ENCODE results near the gene FRZB.

FRZB gene

GRCh38 chr2:182819412-182819811 is 47.0 kb downstream of the FRZB start:
- Histone ChIP-seq H3K9ac (ENCODE audit: low read depth, low read length) (no peak overlapping the region), H3K36me3 (ENCODE audit: control insufficient read depth, insufficient read depth, low read length) (no peaks in the 10 kb centered on the region), H3K4me1 (ENCODE audit: control insufficient read depth, insufficient read depth, low read length) (peaks cover 37% of the 10 kb centered on the region), H3K27me3 (ENCODE audit: control insufficient read depth, insufficient read depth, low read length) (no peaks in the 10 kb centered on the region), H3K27ac (ENCODE audit: low read depth, low read length) (peak overlapping the region; percentile 83), H3K4me3 (ENCODE audit: low read depth, low read length) (no peak overlapping the region), H3K9me3 (ENCODE audit: control insufficient read depth, insufficient read depth, low read length) (no peaks in the 10 kb centered on the region)

GRCh38 chr2:182818925-182819324 is 47.5 kb downstream of the FRZB start:
- Histone ChIP-seq H3K27ac (ENCODE audit: low read depth, low read length) (peak overlapping the region; percentile 83), H3K4me3 (ENCODE audit: low read depth, low read length) (peak overlapping the region; percentile 33), H3K27me3 (ENCODE audit: control insufficient read depth, insufficient read depth, low read length) (no peaks in the 10 kb centered on the region)

GRCh38 chr2:182818501-182818900 is 47.9 kb downstream of the FRZB start:
- peaks cover 37% of the 10 kb centered on the region for H3K4me1 ChIP-seq (ENCODE audit: control insufficient read depth, insufficient read depth, low read length)
- peak overlapping the region; percentile 33 for H3K4me3 ChIP-seq (ENCODE audit: low read depth, low read length)
- H3K27me3 ChIP-seq (ENCODE audit: control insufficient read depth, insufficient read depth, low read length) = no peaks in the 10 kb centered on the region
- H3K9me3 ChIP-seq (ENCODE audit: control insufficient read depth, insufficient read depth, low read length) = no peaks in the 10 kb centered on the region
- H3K27ac ChIP-seq (ENCODE audit: low read depth, low read length) = peak overlapping the region; percentile 83
- H3K9ac ChIP-seq (ENCODE audit: low read depth, low read length) = no peak overlapping the region
- H3K36me3 ChIP-seq (ENCODE audit: control insufficient read depth, insufficient read depth, low read length) = no peaks in the 10 kb centered on the region

More at GRCh38 chr2:182818925-182819324, 47.5 kb downstream of the FRZB start:
- no peak overlapping the region for H3K9ac ChIP-seq (ENCODE audit: low read depth, low read length)
- peaks cover 37% of the 10 kb centered on the region for H3K4me1 ChIP-seq (ENCODE audit: control insufficient read depth, insufficient read depth, low read length)
- H3K9me3 ChIP-seq (ENCODE audit: control insufficient read depth, insufficient read depth, low read length) = no peaks in the 10 kb centered on the region
- no peaks in the 10 kb centered on the region for H3K36me3 ChIP-seq (ENCODE audit: control insufficient read depth, insufficient read depth, low read length)

- Histone ChIP-seq H3K36me3 (ENCODE audit: control insufficient read depth, insufficient read depth, low read length) (no peaks in the 10 kb centered on the region), H3K27ac (ENCODE audit: low read depth, low read length) (no peak overlapping the region), H3K27me3 (ENCODE audit: control insufficient read depth, insufficient read depth, low read length) (no peaks in the 10 kb centered on the region), H3K9ac (ENCODE audit: low read depth, low read length) (no peak overlapping the region), H3K4me1 (ENCODE audit: control insufficient read depth, insufficient read depth, low read length) (peaks cover 37% of the 10 kb centered on the region), H3K9me3 (ENCODE audit: control insufficient read depth, insufficient read depth, low read length) (no peaks in the 10 kb centered on the region), H3K4me3 (ENCODE audit: low read depth, low read length) (no peak overlapping the region)
These were observed 48.9 kb downstream of the FRZB start for GRCh38 chr2:182817558-182817957.

GRCh38 chr2:182816866-182817265 is 49.6 kb downstream of the FRZB start:
- Histone ChIP-seq H3K27me3 (ENCODE audit: control insufficient read depth, insufficient read depth, low read length) (no peaks in the 10 kb centered on the region), H3K4me1 (ENCODE audit: control insufficient read depth, insufficient read depth, low read length) (peaks cover 37% of the 10 kb centered on the region), H3K27ac (ENCODE audit: low read depth, low read length) (no peak overlapping the region), H3K36me3 (ENCODE audit: control insufficient read depth, insufficient read depth, low read length) (no peaks in the 10 kb centered on the region), H3K9me3 (ENCODE audit: control insufficient read depth, insufficient read depth, low read length) (no peaks in the 10 kb centered on the region), H3K4me3 (ENCODE audit: low read depth, low read length) (no peak overlapping the region), H3K9ac (ENCODE audit: low read depth, low read length) (no peak overlapping the region)

- no peaks in the 10 kb centered on the region for H3K9me3 ChIP-seq (ENCODE audit: control insufficient read depth, insufficient read depth, low read length)
- no peak overlapping the region for H3K27ac ChIP-seq (ENCODE audit: low read depth, low read length)
- peaks cover 34% of the 10 kb centered on the region for H3K4me1 ChIP-seq (ENCODE audit: control insufficient read depth, insufficient read depth, low read length)
- H3K27me3 ChIP-seq (ENCODE audit: control insufficient read depth, insufficient read depth, low read length) = no peaks in the 10 kb centered on the region
- H3K4me3 ChIP-seq (ENCODE audit: low read depth, low read length) = no peak overlapping the region
- no peaks in the 10 kb centered on the region for H3K36me3 ChIP-seq (ENCODE audit: control insufficient read depth, insufficient read depth, low read length)
- no peak overlapping the region for H3K9ac ChIP-seq (ENCODE audit: low read depth, low read length)
These were observed 51.6 kb downstream of the FRZB start for GRCh38 chr2:182814804-182815203.

- H3K4me3 ChIP-seq (ENCODE audit: low read depth, low read length) = no peak overlapping the region
- H3K9ac ChIP-seq (ENCODE audit: low read depth, low read length) = no peak overlapping the region
- no peaks in the 10 kb centered on the region for H3K36me3 ChIP-seq (ENCODE audit: control insufficient read depth, insufficient read depth, low read length)
- no peak overlapping the region for H3K27ac ChIP-seq (ENCODE audit: low read depth, low read length)
- H3K27me3 ChIP-seq (ENCODE audit: control insufficient read depth, insufficient read depth, low read length) = no peaks in the 10 kb centered on the region
- peaks cover 30% of the 10 kb centered on the region for H3K4me1 ChIP-seq (ENCODE audit: control insufficient read depth, insufficient read depth, low read length)
- H3K9me3 ChIP-seq (ENCODE audit: control insufficient read depth, insufficient read depth, low read length) = no peaks in the 10 kb centered on the region
These were observed 52.1 kb downstream of the FRZB start for GRCh38 chr2:182814380-182814779.

- no peak overlapping the region for H3K9ac ChIP-seq (ENCODE audit: low read depth, low read length)
- H3K27me3 ChIP-seq (ENCODE audit: control insufficient read depth, insufficient read depth, low read length) = no peaks in the 10 kb centered on the region
These were observed 56.4 kb downstream of the FRZB start for GRCh38 chr2:182810087-182810486.

GRCh38 chr2:182807319-182807718 is 59.1 kb downstream of the FRZB start:
- Histone ChIP-seq H3K9me3 (ENCODE audit: control insufficient read depth, insufficient read depth, low read length) (no peaks in the 10 kb centered on the region), H3K4me1 (ENCODE audit: control insufficient read depth, insufficient read depth, low read length) (no peaks in the 10 kb centered on the region), H3K27ac (ENCODE audit: low read depth, low read length) (no peak overlapping the region), H3K27me3 (ENCODE audit: control insufficient read depth, insufficient read depth, low read length) (no peaks in the 10 kb centered on the region), H3K9ac (ENCODE audit: low read depth, low read length) (no peak overlapping the region), H3K4me3 (ENCODE audit: low read depth, low read length) (no peak overlapping the region), H3K36me3 (ENCODE audit: control insufficient read depth, insufficient read depth, low read length) (no peaks in the 10 kb centered on the region)

More at GRCh38 chr2:182810087-182810486, 56.4 kb downstream of the FRZB start:
- Histone ChIP-seq H3K27ac (ENCODE audit: low read depth, low read length) (no peak overlapping the region), H3K9me3 (ENCODE audit: control insufficient read depth, insufficient read depth, low read length) (no peaks in the 10 kb centered on the region), H3K36me3 (ENCODE audit: control insufficient read depth, insufficient read depth, low read length) (no peaks in the 10 kb centered on the region), H3K4me1 (ENCODE audit: control insufficient read depth, insufficient read depth, low read length) (no peaks in the 10 kb centered on the region), H3K4me3 (ENCODE audit: low read depth, low read length) (no peak overlapping the region)

- Histone ChIP-seq H3K9ac (ENCODE audit: low read depth, low read length) (no peak overlapping the region), H3K27me3 (ENCODE audit: control insufficient read depth, insufficient read depth, low read length) (no peaks in the 10 kb centered on the region), H3K27ac (ENCODE audit: low read depth, low read length) (no peak overlapping the region), H3K4me3 (ENCODE audit: low read depth, low read length) (no peak overlapping the region), H3K4me1 (ENCODE audit: control insufficient read depth, insufficient read depth, low read length) (no peaks in the 10 kb centered on the region), H3K36me3 (ENCODE audit: control insufficient read depth, insufficient read depth, low read length) (no peaks in the 10 kb centered on the region), H3K9me3 (ENCODE audit: control insufficient read depth, insufficient read depth, low read length) (no peaks in the 10 kb centered on the region)
These were observed 62.3 kb downstream of the FRZB start for GRCh38 chr2:182804128-182804527.

GRCh38 chr2:182798736-182799135 is 67.7 kb downstream of the FRZB start:
- Histone ChIP-seq H3K4me3 (ENCODE audit: low read depth, low read length) (no peak overlapping the region), H3K9me3 (ENCODE audit: control insufficient read depth, insufficient read depth, low read length) (no peaks in the 10 kb centered on the region), H3K27ac (ENCODE audit: low read depth, low read length) (no peak overlapping the region), H3K27me3 (ENCODE audit: control insufficient read depth, insufficient read depth, low read length) (no peaks in the 10 kb centered on the region), H3K9ac (ENCODE audit: low read depth, low read length) (no peak overlapping the region), H3K4me1 (ENCODE audit: control insufficient read depth, insufficient read depth, low read length) (no peaks in the 10 kb centered on the region), H3K36me3 (ENCODE audit: control insufficient read depth, insufficient read depth, low read length) (no peaks in the 10 kb centered on the region)

GRCh38 chr2:182792441-182792840 is 74.0 kb downstream of the FRZB start:
- Histone ChIP-seq H3K4me1 (ENCODE audit: control insufficient read depth, insufficient read depth, low read length) (no peaks in the 10 kb centered on the region; the same call in 1 of the 2 replicates), H3K9me3 (ENCODE audit: control insufficient read depth, insufficient read depth, low read length) (no peaks in the 10 kb centered on the region), H3K36me3 (ENCODE audit: control insufficient read depth, insufficient read depth, low read length) (no peaks in the 10 kb centered on the region), H3K27ac (ENCODE audit: low read depth, low read length) (no peak overlapping the region), H3K4me3 (ENCODE audit: low read depth, low read length) (no peak overlapping the region), H3K9ac (ENCODE audit: low read depth, low read length) (no peak overlapping the region), H3K27me3 (ENCODE audit: control insufficient read depth, insufficient read depth, low read length) (no peaks in the 10 kb centered on the region)
